NB4 (cell line): Measurements from ENCODE around the gene CREB5.

Experiments
- DNase-seq: peaks from one replicate; pipeline ENCODE4 v3.0.0; 2010; ENCODE audit warnings: low read depth
- H3K4me3 ChIP-seq: one replicate; pipeline ENCODE4 v1.5.1; 2011; ENCODE audit warnings: mild to moderate bottlenecking, low read depth, low read length, moderate library complexity
- CTCF ChIP-seq: IDR thresholded peaks from one replicate; pipeline ENCODE4 v1.5.1; 2012; ENCODE audit warnings: low read depth, low read length
- MYC ChIP-seq: IDR thresholded peaks from 2 replicates; pipeline ENCODE4 v1.6.1; 2011; ENCODE audit warnings: low read depth, low read length
- POLR2A ChIP-seq: IDR thresholded peaks from 2 replicates; pipeline ENCODE4 v1.6.1; 2011; ENCODE audit warnings: mild to moderate bottlenecking; ENCODE audit not compliant: insufficient read length; ENCODE audit errors: extremely low read depth
- TF ChIP-seq, protein P1 (sequence below): IDR thresholded peaks from 2 replicates; pipeline ENCODE4 v1.6.1; 2011; ENCODE audit warnings: low read depth, low read length

The CREB5 gene

GRCh38 chr7:28738412-28738811 is 326.1 kb downstream of the CREB5 start:
- TF ChIP-seq CTCF (no peak), POLR2A (no peak)
- TF ChIP-seq, protein P1, sequence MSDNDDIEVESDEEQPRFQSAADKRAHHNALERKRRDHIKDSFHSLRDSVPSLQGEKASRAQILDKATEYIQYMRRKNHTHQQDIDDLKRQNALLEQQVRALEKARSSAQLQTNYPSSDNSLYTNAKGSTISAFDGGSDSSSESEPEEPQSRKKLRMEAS, result no peak
- H3K4me3 ChIP-seq, result no peak overlapping the region
- DNase-seq, result no peak

DNA sequence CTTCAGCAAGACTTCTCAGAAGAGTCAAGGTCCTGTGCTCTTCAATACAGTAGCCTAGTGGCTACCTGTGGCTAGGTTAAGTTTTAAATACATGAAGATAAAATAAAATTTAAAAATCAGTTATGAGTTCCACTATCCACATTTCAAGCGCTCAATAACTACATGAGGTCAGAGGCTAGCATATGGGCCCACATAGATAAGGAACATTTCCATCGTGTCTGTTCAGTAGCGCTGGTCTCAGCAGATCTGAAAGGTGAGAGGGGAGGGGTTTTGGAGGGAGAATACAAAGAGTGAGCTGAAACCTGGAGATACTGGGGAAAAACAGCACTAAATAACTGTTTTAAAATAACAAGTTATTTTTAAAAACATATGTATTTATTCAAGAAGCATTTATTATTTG is 326.8 kb downstream of the CREB5 start:
- DNase-seq, result no peak
- H3K4me3 ChIP-seq, result no peak overlapping the region
- no peak for TF ChIP-seq POLR2A
- TF ChIP-seq MYC, result no peak
- TF ChIP-seq CTCF, result no peak
- TF ChIP-seq, protein P1, result no peak

- DNase-seq, result no peak
- TF ChIP-seq POLR2A (no peak), CTCF (no peak), MYC (no peak)
- TF ChIP-seq, protein P1, result no peak
- no peak overlapping the region for H3K4me3 ChIP-seq
These were observed 327.5 kb downstream of the CREB5 start for GRCh38 chr7:28739826-28740225.

- H3K4me3 ChIP-seq, result no peak overlapping the region
- DNase-seq, result no peak
- TF ChIP-seq POLR2A (no peak), MYC (no peak), CTCF (no peak)
- TF ChIP-seq, protein P1, result no peak
These were observed 332.6 kb downstream of the CREB5 start for GRCh38 chr7:28744951-28745350.

- TF ChIP-seq CTCF, result no peak
- no peak for TF ChIP-seq POLR2A
- TF ChIP-seq, protein P1, result no peak
- no peak for TF ChIP-seq MYC
- H3K4me3 ChIP-seq, result no peak overlapping the region
- no peak for DNase-seq
These were observed 333.0 kb downstream of the CREB5 start for GRCh38 chr7:28745351-28745750.

DNA sequence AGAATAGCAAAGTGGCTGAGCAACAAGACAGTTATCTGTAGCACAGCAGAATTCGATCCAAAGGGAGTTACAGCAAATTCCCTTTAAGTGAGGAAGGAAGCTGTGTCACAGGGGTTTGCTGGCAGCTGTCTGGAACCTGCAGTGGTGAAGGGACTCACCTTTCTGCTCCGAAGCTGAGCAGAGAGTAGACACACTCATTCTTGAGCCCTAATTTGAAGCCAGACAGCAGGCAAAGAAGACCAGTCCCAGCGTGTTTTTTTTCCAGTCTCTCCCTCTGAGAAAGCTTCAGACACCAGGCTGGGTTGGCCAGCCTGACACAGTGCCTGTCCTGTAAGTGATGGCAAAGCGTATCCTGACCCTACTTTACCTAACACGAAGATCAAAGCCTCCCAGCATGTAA is 335.1 kb downstream of the CREB5 start:
- no peak overlapping the region for H3K4me3 ChIP-seq
- TF ChIP-seq, protein P1, result no peak
- TF ChIP-seq MYC (no peak), CTCF (no peak), POLR2A (no peak)
- no peak for DNase-seq
